NCI-H2107 (cell line): ENCODE data around the gene JAKMIP1.

Experiments used
- DNase-seq: peaks from one replicate; lab custom pipeline; 2025; lab: John Stamatoyannopoulos, UW

Gene JAKMIP1

GRCh38 chr4:6042293-6043063 is 157.9 kb downstream of the JAKMIP1 start:
- no peak for DNase-seq

- no peak for DNase-seq
These were observed 158.5 kb downstream of the JAKMIP1 start for GRCh38 chr4:6041800-6042199.

GRCh38 chr4:6038711-6039110 is 161.6 kb downstream of the JAKMIP1 start:
- DNase-seq, result no peak

GRCh38 chr4:6035786-6036185 is 164.6 kb downstream of the JAKMIP1 start:
- DNase-seq, result no peak

GRCh38 chr4:6033381-6033780 is 167.0 kb downstream of the JAKMIP1 start:
- DNase-seq, result no peak

GRCh38 chr4:6032249-6033244 is 167.8 kb downstream of the JAKMIP1 start:
- DNase-seq, result peak; percentile 68

- no peak for DNase-seq
These were observed 168.5 kb downstream of the JAKMIP1 start for GRCh38 chr4:6031846-6032245.

- no peak for DNase-seq
These were observed 169.7 kb downstream of the JAKMIP1 start for GRCh38 chr4:6030679-6031078.

- DNase-seq, result no peak
These were observed 171.1 kb downstream of the JAKMIP1 start for GRCh38 chr4:6029254-6029653.

- DNase-seq, result no peak
These were observed 172.2 kb downstream of the JAKMIP1 start for GRCh38 chr4:6028168-6028567.

GRCh38 chr4:6027392-6027791 is 173.0 kb downstream of the JAKMIP1 start:
- no peak for DNase-seq

GRCh38 chr4:6024313-6024960 is 175.9 kb downstream of the JAKMIP1 start:
- DNase-seq, result no peak

- DNase-seq, result no peak
These were observed 176.6 kb downstream of the JAKMIP1 start for GRCh38 chr4:6023731-6024130.

- no peak for DNase-seq
These were observed 177.6 kb downstream of the JAKMIP1 start for GRCh38 chr4:6022607-6023288.

- DNase-seq, result no peak
These were observed 178.3 kb downstream of the JAKMIP1 start for GRCh38 chr4:6021831-6022606.

GRCh38 chr4:6020613-6021012 is 179.7 kb downstream of the JAKMIP1 start:
- DNase-seq, result no peak

- DNase-seq, result peak; percentile 4
These were observed 180.8 kb downstream of the JAKMIP1 start for GRCh38 chr4:6019316-6020263.

- no peak for DNase-seq
These were observed 182.0 kb downstream of the JAKMIP1 start, which contains the start of gene C4orf50 for GRCh38 chr4:6018331-6018730. C4orf50 (minus strand) TSS chr4:6018431.

- no peak for DNase-seq
These were observed 182.5 kb downstream of the JAKMIP1 start for GRCh38 chr4:6017800-6018199.

- no peak for DNase-seq
These were observed 183.3 kb downstream of the JAKMIP1 start for GRCh38 chr4:6017030-6017429.
